H9 (cell line): Measurements from ENCODE around the gene SCARB2. TPM values are rescaled to one million over a fixed set of nuclear protein-coding genes. Genes with fewer than 3 reads are reported as not detected.

Experiments used
- DNase-seq: peaks from one replicate; pipeline ENCODE4 v3.0.0-alpha.2; 2017
- H2AFZ ChIP-seq: one replicate; pipeline ENCODE4 v1.6.1; 2013; ENCODE audit warnings: mild to moderate bottlenecking, low read length, control low read depth, moderate library complexity
- H2AK5ac ChIP-seq: 2 replicates; pipeline ENCODE4 v1.6.1; 2013; ENCODE audit warnings: low read length, control low read depth, mixed read lengths; ENCODE audit not compliant: insufficient read length
- H2BK120ac ChIP-seq: one replicate; pipeline ENCODE4 v1.6.1; 2013; ENCODE audit warnings: low read depth, mild to moderate bottlenecking, low read length, control low read depth, inconsistent platforms; ENCODE audit not compliant: poor library complexity, severe bottlenecking
- H2BK12ac ChIP-seq: 2 replicates; pipeline ENCODE4 v1.6.1; 2013; ENCODE audit warnings: low read length, control low read depth, mixed read lengths, low read depth; ENCODE audit not compliant: insufficient read length
- H2BK15ac ChIP-seq: 2 replicates; pipeline ENCODE4 v1.6.1; 2013; ENCODE audit warnings: low read depth, low read length, control low read depth
- H2BK20ac ChIP-seq: one replicate; pipeline ENCODE4 v1.6.1; 2013; ENCODE audit warnings: low read depth, mild to moderate bottlenecking, low read length, control low read depth, inconsistent platforms; ENCODE audit not compliant: poor library complexity, severe bottlenecking
- H2BK5ac ChIP-seq: 2 replicates; pipeline ENCODE4 v1.6.1; 2013; ENCODE audit warnings: low read length, control low read depth, mixed read lengths; ENCODE audit not compliant: insufficient read length
- H3K14ac ChIP-seq: 2 replicates; pipeline ENCODE4 v1.6.1; 2013; ENCODE audit warnings: low read length, control low read depth; ENCODE audit not compliant: insufficient read depth
- H3K18ac ChIP-seq: 2 replicates; pipeline ENCODE4 v1.6.1; 2013; ENCODE audit warnings: low read depth, mild to moderate bottlenecking, mixed read lengths, low read length, control low read depth; ENCODE audit not compliant: insufficient read length
- H3K23ac ChIP-seq: 2 replicates; pipeline ENCODE4 v1.6.1; 2013; ENCODE audit warnings: low read length, control low read depth, mixed read lengths, low read depth; ENCODE audit not compliant: insufficient read length
- H3K23me2 ChIP-seq: 2 replicates; pipeline ENCODE4 v1.6.1; 2013; ENCODE audit warnings: low read depth, mild to moderate bottlenecking, mixed read lengths, low read length, control low read depth; ENCODE audit not compliant: insufficient read length, poor library complexity, severe bottlenecking
- H3K27ac ChIP-seq: 2 replicates; pipeline ENCODE4 v1.5.1; 2013; ENCODE audit warnings: low read length, control low read depth, mixed read lengths, low read depth; ENCODE audit not compliant: insufficient read length
- H3K27me3 ChIP-seq: 2 replicates; pipeline ENCODE4 v1.6.1; 2013; ENCODE audit warnings: low read length, control low read depth, inconsistent platforms; ENCODE audit not compliant: insufficient read depth
- H3K4ac ChIP-seq: 2 replicates; pipeline ENCODE4 v1.6.1; 2013; ENCODE audit warnings: low read depth, mild to moderate bottlenecking, control low read depth, inconsistent platforms, low read length, moderate library complexity
- H3K4me1 ChIP-seq: 2 replicates; pipeline ENCODE4 v1.6.1; 2013; ENCODE audit warnings: low read length, control low read depth, inconsistent platforms; ENCODE audit not compliant: insufficient read depth
- H3K4me2 ChIP-seq: 2 replicates; pipeline ENCODE4 v1.6.1; 2013; ENCODE audit warnings: low read length, control low read depth, mixed read lengths; ENCODE audit not compliant: insufficient read length, insufficient read depth
- H3K56ac ChIP-seq: 2 replicates; pipeline ENCODE4 v1.6.1; 2013; ENCODE audit warnings: low read depth, mild to moderate bottlenecking, mixed read lengths, low read length, control low read depth; ENCODE audit not compliant: insufficient read length
- H3K79me1 ChIP-seq: 2 replicates; pipeline ENCODE4 v1.6.1; 2013; ENCODE audit warnings: low read depth, mild to moderate bottlenecking, moderate library complexity, low read length, control low read depth, inconsistent platforms; ENCODE audit not compliant: insufficient read depth, poor library complexity, severe bottlenecking
- H3K79me2 ChIP-seq: 2 replicates; pipeline ENCODE4 v1.6.1; 2013; ENCODE audit warnings: low read length, control low read depth, inconsistent platforms; ENCODE audit not compliant: insufficient read depth
- H3K9ac ChIP-seq: 2 replicates; pipeline ENCODE4 v1.6.1; 2013; ENCODE audit warnings: low read length, control low read depth, mixed read lengths; ENCODE audit not compliant: insufficient read length; ENCODE audit errors: extremely low read depth
- H3K9me3 ChIP-seq: one replicate; pipeline ENCODE4 v1.6.1; 2013; ENCODE audit warnings: low read depth, low read length, inconsistent platforms; ENCODE audit not compliant: control insufficient read depth
- H3T11ph ChIP-seq: one replicate; pipeline ENCODE4 v1.6.1; 2013; ENCODE audit warnings: mild to moderate bottlenecking, low read length, control low read depth, inconsistent platforms
- H4K20me1 ChIP-seq: one replicate; pipeline ENCODE4 v1.6.1; 2013; ENCODE audit not compliant: control insufficient read depth, insufficient read length, insufficient read depth
- H4K5ac ChIP-seq: 2 replicates; pipeline ENCODE4 v1.6.1; 2013; ENCODE audit warnings: low read depth, mild to moderate bottlenecking, mixed read lengths, low read length, control low read depth; ENCODE audit not compliant: insufficient read length
- H4K8ac ChIP-seq: replicated peaks from 2 replicates; pipeline ENCODE4 v1.6.1; 2013; ENCODE audit warnings: low read length, control low read depth, mixed read lengths, low read depth; ENCODE audit not compliant: insufficient read length
- H4K91ac ChIP-seq: 2 replicates; pipeline ENCODE4 v1.6.1; 2013; ENCODE audit warnings: low read depth, mild to moderate bottlenecking, moderate library complexity, mixed read lengths, low read length, control low read depth; ENCODE audit not compliant: insufficient read length
- H3K27ac Mint-ChIP-seq, 3 experiments: 2 replicates in 2 of 3; 3 replicates in 1 of 3; pipeline ENCODE4 v1.8.0; 2020 to 2021; ENCODE audit warnings: mixed read lengths in 3 of 3, mild to moderate bottlenecking in 1 of 3, moderate library complexity in 1 of 3
- H3K27me3 Mint-ChIP-seq: 2 replicates; pipeline ENCODE4 v1.8.0; 2021; ENCODE audit warnings: low read depth, mild to moderate bottlenecking, moderate library complexity, mixed read lengths
- H3K36me3 Mint-ChIP-seq, 3 experiments: 2 replicates in 2 of 3; 3 replicates in 1 of 3; pipeline ENCODE4 v1.8.0; 2020 to 2021; ENCODE audit warnings: low read depth in 3 of 3, mixed read lengths in 3 of 3; ENCODE audit not compliant: insufficient read depth in 1 of 3
- H3K4me1 Mint-ChIP-seq, 2 experiments: 2 replicates each; pipeline ENCODE4 v1.8.0; 2020; ENCODE audit warnings: mixed read lengths in 2 of 2
- H3K4me3 Mint-ChIP-seq, 2 experiments: 2 replicates in 1 of 2; 3 replicates in 1 of 2; pipeline ENCODE4 v1.8.0; 2020 to 2021; ENCODE audit warnings: mild to moderate bottlenecking in 2 of 2, mixed read lengths in 2 of 2, moderate library complexity in 1 of 2
- H3K9me3 Mint-ChIP-seq, 2 experiments: 2 replicates in 1 of 2; 3 replicates in 1 of 2; pipeline ENCODE4 v1.8.0; 2020; ENCODE audit warnings: mild to moderate bottlenecking in 2 of 2, mixed read lengths in 2 of 2, moderate library complexity in 1 of 2
- CTCF ChIP-seq: fragments of 200-600 bp; sonication (generic); conservative IDR thresholded peaks from 3 replicates; pipeline ENCODE4 v1.8.0; 2021; ENCODE audit warnings: antibody characterized with exemption, mild to moderate bottlenecking
- WGBS: extraction: QIAGEN DNeasy Blood & Tissue Kit; methylation state at CpG from one replicate; pipeline ENCODE4 v1.1.7; 2013; ENCODE audit warnings: missing lambda C conversion rate, low lambda C conversion rate, mixed read lengths; ENCODE audit not compliant: insufficient read length; ENCODE audit errors: extremely low coverage; 5-methylcytosine and 5-hydroxymethylcytosine counted together
- total RNA-seq: library from RNA; stranded (reverse); gene quantifications from 2 replicates; pipeline ENCODE4 v1.2.1, GENCODE V29; 2021

SCARB2 gene
- total RNA-seq, 1 experiment from 2014 or later = 36.4 TPM

GRCh38 chr4:76160355-76160754 is 53.3 kb downstream of the SCARB2 start:
- no CpG with 5 or more reads among the region's 2 CpGs for WGBS
- H4K5ac ChIP-seq = no peak overlapping the region
- no peak overlapping the region for H2BK20ac ChIP-seq
- no peaks in the 10 kb centered on the region for H3K79me1 ChIP-seq
- H3K4ac ChIP-seq = no peak overlapping the region
- H3T11ph ChIP-seq = no peak overlapping the region
- H3K14ac ChIP-seq = no peak overlapping the region
- H2AFZ ChIP-seq = no peak overlapping the region
- no peak overlapping the region for H4K8ac ChIP-seq
- H3K9me3 Mint-ChIP-seq = no peaks in the 10 kb centered on the region
- H4K20me1 ChIP-seq = no peaks in the 10 kb centered on the region
- no peak overlapping the region for H3K23ac ChIP-seq
- H3K9ac ChIP-seq = no peak overlapping the region
- H3K18ac ChIP-seq = no peak overlapping the region
- no peak overlapping the region for H2BK120ac ChIP-seq
- no peak for TF ChIP-seq CTCF
- no peak overlapping the region for H3K27ac ChIP-seq
- H3K27me3 ChIP-seq = no peaks in the 10 kb centered on the region
- no peak overlapping the region for H2BK12ac ChIP-seq
- no peaks in the 10 kb centered on the region for H3K4me1 Mint-ChIP-seq
- H3K9me3 ChIP-seq = no peaks in the 10 kb centered on the region
- H3K36me3 Mint-ChIP-seq = peaks cover 6 to 31% (median 9%) of the 10 kb centered on the region in 3 experiments; a peak in 5 of 7 replicates
- H4K91ac ChIP-seq = no peak overlapping the region
- no peak overlapping the region for H2BK5ac ChIP-seq
- H3K79me2 ChIP-seq = no peaks in the 10 kb centered on the region
- no peak overlapping the region for H3K56ac ChIP-seq
- no peaks in the 10 kb centered on the region for H3K23me2 ChIP-seq
- no peak overlapping the region for H3K27ac Mint-ChIP-seq
- no peak overlapping the region for H3K4me2 ChIP-seq
- no peak overlapping the region for H3K4me3 Mint-ChIP-seq
- H2AK5ac ChIP-seq = no peak overlapping the region
- DNase-seq = no peak
- H3K4me1 ChIP-seq = no peaks in the 10 kb centered on the region
- H3K27me3 Mint-ChIP-seq = no peaks in the 10 kb centered on the region
- H2BK15ac ChIP-seq = no peak overlapping the region
